NCI-H446 (cell line): Measurements from ENCODE around the gene STXBP6.

Source experiments
- DNase-seq, 2 experiments: peaks; one replicate each; lab custom pipeline; 2025; lab: John Stamatoyannopoulos, UW

The STXBP6 gene

GRCh38 chr14:25052385-25052784 is 2.4 kb upstream of the STXBP6 start:
- no peak for DNase-seq

- no peak for DNase-seq
Measured at GRCh38 chr14:25050269-25051150, 563 bp upstream of the STXBP6 start.

- DNase-seq: no peak
Measured at GRCh38 chr14:25049093-25049567, 817 bp downstream of the STXBP6 start.

GRCh38 chr14:25048170-25049016 is 1.6 kb downstream of the STXBP6 start:
- DNase-seq: no peak

GRCh38 chr14:25046301-25046943 is 3.5 kb downstream of the STXBP6 start:
- DNase-seq: no peak

- DNase-seq: no peak
Measured at GRCh38 chr14:25044106-25044698, 5.7 kb downstream of the STXBP6 start.

GRCh38 chr14:25042362-25043299 is 7.3 kb downstream of the STXBP6 start:
- peak in 1 of 2 experiments; percentile 28 for DNase-seq

- DNase-seq: no peak
Measured at GRCh38 chr14:25041898-25042297, 8.0 kb downstream of the STXBP6 start.

GRCh38 chr14:25041484-25041883 is 8.5 kb downstream of the STXBP6 start:
- DNase-seq: no peak

GRCh38 chr14:25039933-25040332 is 10.0 kb downstream of the STXBP6 start:
- no peak for DNase-seq

GRCh38 chr14:25038044-25038668 is 11.8 kb downstream of the STXBP6 start:
- DNase-seq: no peak

GRCh38 chr14:25037032-25037431 is 12.9 kb downstream of the STXBP6 start:
- DNase-seq: no peak

GRCh38 chr14:25034803-25035681 is 14.9 kb downstream of the STXBP6 start:
- no peak for DNase-seq

GRCh38 chr14:25033358-25033757 is 16.6 kb downstream of the STXBP6 start:
- no peak for DNase-seq

- peak in 1 of 2 experiments; percentile 13 for DNase-seq
Measured at GRCh38 chr14:25032092-25032784, 17.7 kb downstream of the STXBP6 start.

GRCh38 chr14:25026476-25027137 is 23.3 kb downstream of the STXBP6 start:
- DNase-seq: no peak

GRCh38 chr14:25019892-25020291 is 30.1 kb downstream of the STXBP6 start:
- no peak for DNase-seq

GRCh38 chr14:25017562-25017961 is 32.4 kb downstream of the STXBP6 start:
- DNase-seq: no peak
